Measurements from ENCODE around the gene SPATA6.
"Not testable (repeated sequence)": the region's sequence is repeated elsewhere in the genome, so short reads cannot be mapped to it uniquely, and the experiment has no call there.

Gene SPATA6

GRCh38 chr1:48338257-48338656, 133.7 kb downstream of the SPATA6 start:
- no peak for DNase-seq

DNA sequence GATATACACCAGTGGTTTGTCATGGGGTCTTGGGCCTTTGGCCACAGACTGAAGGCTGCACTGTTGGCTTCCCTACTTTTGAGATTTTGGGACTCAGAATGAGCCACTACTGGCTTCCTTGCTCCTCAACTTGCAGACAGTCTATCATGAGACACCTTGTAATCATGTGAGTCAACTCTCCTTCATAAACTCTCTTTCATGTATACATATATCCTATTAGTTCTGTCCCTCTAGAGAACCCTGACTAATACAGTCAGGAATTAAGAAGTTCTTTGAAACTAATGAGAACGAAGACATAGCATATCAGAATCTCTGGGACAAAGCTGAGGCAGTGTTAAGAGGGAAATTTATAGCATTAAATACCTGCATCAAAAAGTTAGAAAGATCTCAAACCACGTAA, 138.7 kb downstream of the SPATA6 start:
- no peak for DNase-seq

- no peak for DNase-seq
Observed at GRCh38 chr1:48332115-48332514, 139.9 kb downstream of the SPATA6 start.

DNA sequence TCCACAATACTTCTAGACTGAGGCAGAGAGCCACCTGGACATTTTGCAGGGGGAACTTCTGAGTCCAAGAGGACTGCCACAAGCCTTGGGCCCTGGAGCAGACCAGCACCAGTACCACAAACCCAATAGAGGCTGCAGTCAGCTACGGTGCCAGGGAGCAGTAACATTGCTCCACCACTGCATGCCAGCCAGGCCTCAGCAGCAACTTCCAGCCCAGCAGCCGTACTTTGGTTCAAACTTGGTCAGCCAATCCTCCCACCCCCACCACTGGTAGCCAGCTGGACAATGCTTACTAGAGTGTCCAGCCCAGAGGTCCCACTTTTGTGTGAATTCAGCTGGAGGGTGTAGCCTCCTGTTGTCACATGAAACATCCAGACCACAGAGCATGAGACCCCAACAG, 142.1 kb downstream of the SPATA6 start:
- no peak for DNase-seq

- DNase-seq = no peak
Observed at GRCh38 chr1:48329486-48329885, 142.5 kb downstream of the SPATA6 start.

GRCh38 chr1:48311829-48312228, 160.2 kb downstream of the SPATA6 start:
- DNase-seq = not testable (repeated sequence)

DNA sequence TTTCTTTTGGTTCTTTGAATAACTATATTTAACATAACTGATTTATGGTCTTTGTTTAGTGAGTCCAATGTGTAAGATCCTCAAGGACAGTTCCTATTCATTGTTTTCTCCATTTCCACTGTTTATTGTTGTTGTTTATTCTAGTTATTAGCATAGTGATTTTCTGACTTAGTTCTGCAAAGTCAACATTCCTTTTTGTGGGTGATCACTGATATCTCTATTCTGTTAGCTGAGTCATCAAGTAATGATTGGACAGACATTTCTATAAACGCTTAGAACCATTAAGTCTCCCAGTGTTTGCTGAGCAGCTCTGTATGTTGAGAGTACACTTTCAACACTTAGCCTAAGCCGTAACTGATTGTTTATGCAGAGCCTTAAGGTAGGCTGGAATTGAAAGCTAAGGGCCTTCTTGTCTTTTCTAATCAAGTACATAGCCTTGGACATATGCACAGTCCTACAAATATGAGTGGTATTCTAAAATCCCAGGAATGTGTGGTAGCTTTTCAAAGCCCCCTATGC, 162.4 kb downstream of the SPATA6 start:
- DNase-seq = no peak

GRCh38 chr1:48302652-48303051, 169.4 kb downstream of the SPATA6 start:
- DNase-seq = no peak

GRCh38 chr1:48294656-48295055, 177.3 kb downstream of the SPATA6 start:
- DNase-seq = no peak

DNA sequence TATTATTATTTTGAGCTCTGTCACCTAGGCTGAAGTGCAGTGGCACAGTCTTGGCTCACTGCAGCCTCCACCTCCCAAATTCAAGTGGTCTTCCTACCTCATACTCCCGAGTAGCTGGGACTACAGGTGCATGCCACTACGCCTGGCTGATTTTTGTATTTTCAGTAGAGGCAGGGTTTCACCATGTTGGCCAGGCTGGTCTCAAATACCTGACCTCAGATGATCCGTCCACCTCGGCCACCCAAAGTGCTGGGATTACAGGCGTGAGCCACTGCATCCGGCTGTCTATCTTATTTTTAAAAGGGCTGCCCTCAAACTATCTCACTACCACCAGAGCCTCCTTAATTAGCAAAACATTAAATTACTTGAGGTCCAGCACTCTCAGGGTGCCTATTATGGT, 177.9 kb downstream of the SPATA6 start:
- DNase-seq = not testable (repeated sequence)

DNA sequence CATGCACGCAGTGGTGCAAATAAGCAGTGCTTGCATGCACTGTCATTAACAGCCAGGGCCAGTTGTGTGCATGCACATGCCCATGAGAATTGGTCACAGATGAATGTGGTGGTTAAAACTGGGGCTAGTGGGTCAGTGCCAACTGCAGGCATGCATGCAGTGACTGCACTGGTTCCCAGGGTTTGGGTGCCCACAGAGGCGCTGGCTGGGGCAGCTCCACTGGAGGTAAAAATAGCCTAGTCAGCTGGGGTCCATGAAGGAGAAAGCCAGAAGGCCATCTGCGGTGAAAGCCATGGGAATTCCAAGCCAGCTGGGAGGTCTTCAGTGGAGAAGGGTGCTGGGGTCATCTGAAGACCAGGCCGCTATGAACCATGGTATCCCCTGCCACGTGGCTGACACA, 179.3 kb downstream of the SPATA6 start:
- DNase-seq = no peak

DNA sequence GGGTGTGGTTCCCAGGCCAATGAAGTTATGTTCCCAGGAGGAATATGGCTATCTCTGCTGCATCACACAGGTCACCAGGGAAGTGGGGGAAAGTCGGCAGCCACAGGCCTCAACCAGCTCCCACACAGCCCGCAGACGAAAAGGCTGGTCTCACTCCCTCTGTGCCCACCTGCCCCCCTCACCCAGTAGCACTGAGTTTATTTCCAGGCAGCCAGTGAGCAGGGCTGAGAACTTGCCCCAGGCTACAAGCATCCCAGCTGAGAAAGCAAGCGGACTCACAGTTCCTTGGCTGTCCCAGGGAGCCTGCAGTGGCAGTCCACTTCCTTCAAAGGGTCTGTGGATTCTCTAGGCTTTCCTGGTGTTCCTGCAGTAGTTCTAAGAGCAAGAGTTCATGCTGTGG, 180.6 kb downstream of the SPATA6 start:
- no peak for DNase-seq

GRCh38 chr1:48285525-48285924, 186.5 kb downstream of the SPATA6 start:
- DNase-seq = no peak

DNA sequence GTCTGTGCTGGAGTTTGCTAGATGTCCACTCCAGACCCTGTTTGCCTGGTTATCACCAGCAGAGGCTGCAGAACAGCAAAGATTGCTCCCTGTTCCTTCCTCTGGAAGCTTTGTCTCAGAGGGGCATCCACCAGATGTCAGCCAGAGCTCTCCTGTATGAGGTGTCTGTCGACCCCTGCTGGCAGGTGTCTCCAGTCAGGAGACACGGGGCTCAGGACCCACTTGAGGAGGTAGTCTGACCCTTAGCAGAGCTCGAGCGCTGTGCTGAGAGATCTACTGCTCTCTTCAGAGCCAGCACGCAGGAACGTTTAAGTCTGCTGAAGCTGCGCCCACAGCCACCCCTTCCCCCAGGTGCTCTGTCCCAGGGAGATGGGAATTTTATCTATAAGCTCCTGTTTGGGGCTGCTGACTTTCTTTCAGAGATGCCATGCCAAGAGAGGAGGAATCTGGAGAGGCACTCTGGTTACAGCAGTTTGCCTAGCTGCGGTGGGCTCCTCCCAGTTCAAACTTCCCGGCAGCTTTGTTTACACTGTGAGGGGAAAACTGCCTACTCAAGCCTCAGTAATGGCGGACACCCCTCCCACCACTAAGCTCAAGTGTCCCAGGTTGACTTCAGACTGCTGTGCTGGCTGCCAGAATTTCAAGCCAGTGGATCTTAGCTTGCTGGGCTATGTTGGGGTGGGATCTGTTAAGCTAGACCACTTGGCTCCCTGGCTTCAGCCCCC, 187.1 kb downstream of the SPATA6 start:
- DNase-seq = not testable (repeated sequence)

DNA sequence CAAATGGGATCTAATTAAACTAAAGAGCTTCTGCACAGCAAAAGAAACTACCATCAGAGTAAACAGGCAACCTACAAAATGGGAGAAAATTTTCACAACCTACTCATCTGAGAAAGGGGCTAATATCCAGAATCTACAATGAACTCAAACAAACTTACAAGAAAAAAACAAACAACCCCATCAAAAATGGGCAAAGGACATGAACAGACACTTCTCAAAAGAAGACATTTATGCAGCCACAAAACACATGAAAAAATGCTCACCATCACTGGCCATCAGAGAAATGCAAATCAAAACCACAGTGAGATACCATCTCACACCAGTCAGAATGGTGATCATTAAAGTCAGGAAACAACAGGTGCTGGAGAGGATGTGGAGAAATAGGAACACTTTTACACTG, 189.7 kb downstream of the SPATA6 start:
- not testable (repeated sequence) for DNase-seq

DNA sequence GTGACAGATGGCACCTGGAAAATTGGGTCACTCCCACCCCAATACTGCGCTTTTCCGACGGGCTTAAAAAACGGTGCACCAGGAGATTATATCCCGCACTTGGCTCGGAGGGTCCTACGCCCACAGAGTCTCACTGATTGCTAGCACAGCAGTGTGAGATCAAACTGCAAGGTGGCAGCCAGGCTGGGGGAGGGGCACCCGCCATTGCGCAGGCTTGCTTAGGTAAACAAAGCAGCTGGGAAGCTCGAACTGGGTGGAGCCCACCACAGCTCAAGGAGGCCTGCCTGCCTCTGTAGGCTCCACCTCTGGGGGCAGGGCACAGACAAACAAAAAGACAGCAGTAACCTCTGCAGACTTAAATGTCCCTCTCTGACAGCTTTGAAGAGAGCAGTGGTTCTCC, 194.6 kb downstream of the SPATA6 start:
- not testable (repeated sequence) for DNase-seq

DNA sequence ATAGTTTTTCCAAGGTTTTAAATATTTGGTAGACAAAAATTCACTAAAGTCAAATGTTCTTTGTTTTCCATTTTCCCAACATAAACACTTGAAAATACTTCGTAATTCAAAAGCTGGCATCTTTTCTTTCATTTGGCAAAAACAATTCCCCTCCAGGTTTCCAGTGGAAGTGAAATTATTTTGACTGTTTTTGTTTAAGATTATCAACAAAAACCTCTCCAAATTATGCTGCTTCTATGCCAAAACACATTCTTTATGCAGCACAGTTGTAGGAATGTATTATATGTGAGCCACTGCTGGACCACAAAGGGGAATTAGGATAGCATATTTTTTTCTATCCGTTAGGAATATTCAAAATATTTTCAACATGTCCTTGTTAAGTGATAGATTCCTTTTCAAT, 205.4 kb downstream of the SPATA6 start:
- DNase-seq = no peak

GRCh38 chr1:48263041-48263440, 209.0 kb downstream of the SPATA6 start:
- DNase-seq = no peak

- DNase-seq = no peak
Observed at GRCh38 chr1:48261881-48262400, 210.1 kb downstream of the SPATA6 start.

- DNase-seq = no peak
Observed at GRCh38 chr1:48258106-48258505, 213.9 kb downstream of the SPATA6 start.

DNA sequence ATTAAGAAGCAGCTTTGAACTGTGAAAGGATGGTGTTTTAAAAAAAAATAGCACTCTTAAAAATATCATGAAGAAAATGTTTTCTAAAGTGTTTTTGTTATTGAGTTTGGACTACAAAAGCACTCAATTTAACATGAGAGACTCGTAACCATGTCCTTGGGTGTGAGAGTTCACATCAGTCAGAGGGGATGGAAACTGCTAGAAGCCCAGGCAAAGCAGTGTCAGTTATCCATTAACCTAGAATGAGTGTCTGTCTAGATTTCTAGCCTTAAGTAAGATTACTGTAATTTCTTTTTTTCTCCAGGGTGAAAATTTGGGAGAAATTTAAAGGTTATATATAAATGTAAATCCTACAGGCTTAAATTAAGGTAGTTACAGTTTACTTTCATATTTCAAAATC, 217.8 kb downstream of the SPATA6 start:
- no peak for DNase-seq

GRCh38 chr1:48251821-48252220, 220.2 kb downstream of the SPATA6 start:
- no peak for DNase-seq

GRCh38 chr1:48251323-48251722, 220.7 kb downstream of the SPATA6 start:
- DNase-seq = no peak

- DNase-seq = no peak
Observed at GRCh38 chr1:48250572-48250971, 221.4 kb downstream of the SPATA6 start.

DNA sequence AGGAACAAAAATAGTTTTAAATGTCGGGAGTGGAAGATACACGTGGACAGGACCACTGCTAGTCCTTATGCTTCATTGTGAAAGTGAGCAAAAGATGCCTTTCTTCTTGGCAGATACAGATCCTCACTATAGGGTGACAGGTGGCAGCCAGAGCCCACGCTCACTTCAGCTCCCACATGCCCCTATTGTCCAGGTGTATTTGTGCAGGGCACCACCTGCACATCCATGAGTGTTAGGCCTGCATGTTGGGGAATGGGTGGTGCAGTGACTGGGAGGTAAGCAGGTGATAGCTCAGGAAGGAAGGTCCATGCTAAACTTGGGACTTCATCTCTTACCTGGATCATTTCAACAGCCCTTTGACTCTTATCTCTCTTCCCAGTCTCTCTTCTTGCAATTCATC, 222.1 kb downstream of the SPATA6 start:
- no peak for DNase-seq

Data from CD4-positive, alpha-beta T cell treated with Interleukin-10 for 1 hour (primary cell).